Testis (tissue), 3 donors: ENCODE measurements around the gene PFKP. TPM values are rescaled to one million over a fixed set of nuclear protein-coding genes. Genes with fewer than 3 reads are reported as not detected.

Experiments used
- DNase-seq: peaks from one replicate; pipeline ENCODE4 v3.0.0-alpha.2; 2019
- H3K27ac ChIP-seq, 2 donors: fragments of 200-600 bp; sonication (generic); one replicate each; pipeline ENCODE4 v1.5.1; 2019
- H3K27me3 ChIP-seq: fragments of 200-600 bp; sonication (generic); one replicate; pipeline ENCODE4 v1.5.1; 2019
- H3K36me3 ChIP-seq: fragments of 200-600 bp; sonication (generic); one replicate; pipeline ENCODE4 v1.5.1; 2017; ENCODE audit warnings: low read depth; ENCODE audit errors: missing control alignments
- H3K4me1 ChIP-seq: fragments of 200-600 bp; sonication (generic); one replicate; pipeline ENCODE4 v1.5.1; 2019
- H3K4me3 ChIP-seq, 2 donors: fragments of 200-600 bp; sonication (generic); one replicate each; pipeline ENCODE4 v1.5.1; 2017 to 2019
- H3K9me3 ChIP-seq: fragments of 200-600 bp; sonication (generic); one replicate; pipeline ENCODE4 v1.5.1; 2017
- POLR2A ChIP-seq: fragments of 450-650 bp; IDR thresholded peaks from one replicate; pipeline ENCODE4 v1.6.1; 2017; ENCODE audit warnings: antibody characterized with exemption, mild to moderate bottlenecking, moderate library complexity
- WGBS, 2 donors: methylation state at CpG; one replicate each; pipeline ENCODE4 v1.1.5; 2018; 5-methylcytosine and 5-hydroxymethylcytosine counted together
- intact Hi-C: fragments of 100-400 bp; cut with DNase I; formaldehyde crosslinking; loops from one replicate; pipeline ENCODE4 v1.15.1; 2023; ENCODE audit warnings: low total_unique reads
- polyA plus RNA-seq: library from polyadenylated mRNA; stranded (reverse); fragments of 350-450 nt; fragmentation: Illumina TruSeq; extraction: RNeasy Lipid Tissue Mini Kit (QIAGEN cat#74804); gene quantifications from one replicate; pipeline ENCODE4 v1.2.3, GENCODE V29; 2014; ENCODE audit warnings: low read depth, low replicate concordance; ENCODE audit not compliant: insufficient read depth
- total RNA-seq, 2 donors: library from RNA; depleted of rRNA; stranded (reverse); fragments of >200 nt; gene quantifications; one replicate each; pipeline ENCODE4 v1.2.3, GENCODE V29; 2016
- TF ChIP-seq, protein P1 (sequence below), 3 experiments: fragments of 450-650 bp in 2 of 3; fragments of 200-600 bp in 1 of 3; sonication (generic) in 1 of 3; IDR thresholded peaks; one replicate each; pipeline ENCODE4 v1.5.1; 2016 to 2019; ENCODE audit warnings: antibody characterized with exemption in 3 of 3, mild to moderate bottlenecking in 2 of 3, moderate library complexity in 1 of 3

Gene PFKP
- total and polyA plus RNA-seq, 3 donors from 2014 or later = 134 to 447 (median 186) TPM

DNA sequence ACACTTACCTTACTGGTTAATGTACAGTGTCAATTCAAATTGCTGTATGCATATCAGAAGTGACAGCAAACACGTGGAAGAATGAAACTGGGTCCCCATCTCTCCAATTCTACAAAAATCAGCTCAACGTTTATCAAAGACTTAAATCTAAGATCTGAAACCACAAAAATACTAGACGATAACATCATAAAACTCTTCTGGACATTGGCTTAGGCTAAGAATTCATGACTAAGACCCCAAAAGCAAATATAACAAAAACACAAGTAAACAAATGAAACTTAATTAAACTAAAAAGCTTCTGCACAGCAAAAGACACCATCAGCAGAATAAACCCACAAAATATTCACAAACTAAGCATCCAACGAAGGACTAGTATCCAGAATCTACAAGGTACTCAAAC lies 35.9 kb upstream of the PFKP start:
- no peaks in the 10 kb centered on the region for H3K36me3 ChIP-seq
- TF ChIP-seq, protein P1, sequence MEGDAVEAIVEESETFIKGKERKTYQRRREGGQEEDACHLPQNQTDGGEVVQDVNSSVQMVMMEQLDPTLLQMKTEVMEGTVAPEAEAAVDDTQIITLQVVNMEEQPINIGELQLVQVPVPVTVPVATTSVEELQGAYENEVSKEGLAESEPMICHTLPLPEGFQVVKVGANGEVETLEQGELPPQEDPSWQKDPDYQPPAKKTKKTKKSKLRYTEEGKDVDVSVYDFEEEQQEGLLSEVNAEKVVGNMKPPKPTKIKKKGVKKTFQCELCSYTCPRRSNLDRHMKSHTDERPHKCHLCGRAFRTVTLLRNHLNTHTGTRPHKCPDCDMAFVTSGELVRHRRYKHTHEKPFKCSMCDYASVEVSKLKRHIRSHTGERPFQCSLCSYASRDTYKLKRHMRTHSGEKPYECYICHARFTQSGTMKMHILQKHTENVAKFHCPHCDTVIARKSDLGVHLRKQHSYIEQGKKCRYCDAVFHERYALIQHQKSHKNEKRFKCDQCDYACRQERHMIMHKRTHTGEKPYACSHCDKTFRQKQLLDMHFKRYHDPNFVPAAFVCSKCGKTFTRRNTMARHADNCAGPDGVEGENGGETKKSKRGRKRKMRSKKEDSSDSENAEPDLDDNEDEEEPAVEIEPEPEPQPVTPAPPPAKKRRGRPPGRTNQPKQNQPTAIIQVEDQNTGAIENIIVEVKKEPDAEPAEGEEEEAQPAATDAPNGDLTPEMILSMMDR (IDR thresholded peaks at IDR 0.05) = no peak
- no peak for TF ChIP-seq POLR2A
- H3K9me3 ChIP-seq = no peaks in the 10 kb centered on the region
- no peak for DNase-seq
- no peaks in the 10 kb centered on the region for H3K4me1 ChIP-seq
- no peaks in the 10 kb centered on the region for H3K27me3 ChIP-seq
- H3K4me3 ChIP-seq = no peak overlapping the region
- 69 to 86% methylated on average over 4 of the region's 4 CpGs for WGBS, 2 donors
- no peak overlapping the region for H3K27ac ChIP-seq
- intact Hi-C loops = no loop called here

DNA sequence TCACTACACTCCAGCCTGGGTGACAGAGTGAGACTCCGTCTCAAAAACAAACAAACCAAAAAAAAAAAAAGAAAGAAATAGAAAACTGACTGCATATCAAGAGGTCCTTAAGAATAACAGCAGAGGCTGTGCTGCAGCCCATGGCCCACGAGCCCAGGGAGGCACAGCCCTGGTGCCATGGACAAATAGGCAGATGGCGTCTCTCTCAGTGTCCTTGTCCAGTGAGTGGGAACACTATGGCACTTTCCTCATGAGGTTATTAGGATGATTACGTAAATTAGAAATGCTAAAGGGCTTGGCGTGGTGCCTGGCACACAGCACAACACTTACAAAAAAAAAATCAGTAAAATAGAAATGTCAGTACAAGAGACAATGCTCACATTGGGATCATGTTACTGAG lies 33.4 kb upstream of the PFKP start:
- intact Hi-C loops = no loop called here
- Histone ChIP-seq H3K9me3 (no peaks in the 10 kb centered on the region), H3K27ac (no peak overlapping the region), H3K36me3 (no peaks in the 10 kb centered on the region), H3K27me3 (no peaks in the 10 kb centered on the region), H3K4me3 (no peak overlapping the region), H3K4me1 (no peaks in the 10 kb centered on the region)
- 73 to 87% methylated on average over 5 of the region's 5 CpGs for WGBS, 2 donors
- DNase-seq = no peak
- TF ChIP-seq, protein P1 (IDR thresholded peaks at IDR 0.05) = no peak
- TF ChIP-seq POLR2A = no peak

DNA sequence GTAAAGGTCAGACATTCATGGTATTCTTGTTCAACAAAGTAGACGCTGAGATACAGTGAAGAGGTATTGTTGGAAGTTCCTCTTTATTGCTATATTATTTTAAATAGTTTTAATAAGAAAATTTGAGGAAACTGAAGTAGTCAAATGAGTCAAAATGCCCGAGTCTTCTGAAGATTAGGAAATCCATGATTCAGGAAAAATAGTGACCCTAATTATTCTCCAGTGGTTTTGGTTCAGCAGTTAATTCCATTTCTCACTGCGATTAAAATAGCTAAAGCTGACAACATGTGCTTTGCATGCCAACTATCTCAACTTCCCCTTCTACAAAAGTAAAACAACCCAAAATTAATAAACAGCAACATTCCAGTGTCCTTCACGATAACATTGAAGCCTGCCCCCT lies 32.7 kb upstream of the PFKP start:
- Histone ChIP-seq H3K27ac (no peak overlapping the region), H3K9me3 (no peaks in the 10 kb centered on the region), H3K27me3 (no peaks in the 10 kb centered on the region), H3K36me3 (no peaks in the 10 kb centered on the region), H3K4me3 (no peak overlapping the region), H3K4me1 (no peaks in the 10 kb centered on the region)
- 60 to 80% methylated on average over 4 of the region's 4 CpGs for WGBS, 2 donors
- intact Hi-C loops = no loop called here
- TF ChIP-seq, protein P1 (IDR thresholded peaks at IDR 0.05) = no peak
- TF ChIP-seq POLR2A = no peak
- DNase-seq = no peak

DNA sequence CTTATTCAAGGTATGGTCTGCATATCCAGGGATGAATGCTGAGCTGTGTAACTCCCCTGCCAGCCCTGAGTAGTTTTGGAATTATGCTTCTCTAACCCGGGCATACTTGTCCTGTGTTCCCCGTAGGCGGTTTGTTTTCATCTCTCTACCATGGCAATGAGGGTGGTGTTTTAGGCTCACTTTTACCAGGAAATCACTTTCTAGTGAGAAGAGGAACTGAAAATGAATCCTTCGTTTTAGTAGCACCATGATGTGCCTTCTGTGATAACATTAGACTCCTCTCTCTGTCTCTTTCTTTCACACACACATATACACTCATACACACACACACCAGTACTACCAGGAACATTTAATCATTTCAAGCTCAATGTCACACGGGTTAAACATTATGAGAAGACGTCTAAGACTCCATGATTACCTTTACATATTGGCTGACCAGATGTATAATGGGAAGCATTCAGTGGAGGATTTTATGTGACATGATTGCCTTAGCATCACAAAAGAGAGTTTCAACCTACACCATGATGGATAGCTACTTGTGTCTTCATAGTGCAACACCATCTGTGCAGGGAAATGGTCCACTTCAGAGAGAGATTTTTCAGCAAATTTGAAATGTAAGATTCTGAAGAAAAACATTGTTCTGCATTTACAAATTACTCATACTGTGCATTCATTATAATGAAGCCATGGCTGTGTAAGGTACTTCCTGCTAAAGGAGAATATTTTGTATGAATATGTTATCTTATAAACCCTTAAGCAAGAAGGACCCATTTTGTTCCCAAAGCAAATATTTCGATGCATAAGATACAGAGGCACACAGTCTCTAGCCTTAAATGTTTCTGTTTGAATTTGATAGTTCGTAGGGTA lies 31.0 kb upstream of the PFKP start:
- Histone ChIP-seq H3K4me3 (no peak overlapping the region), H3K27me3 (no peaks in the 10 kb centered on the region), H3K36me3 (no peaks in the 10 kb centered on the region), H3K4me1 (no peaks in the 10 kb centered on the region), H3K9me3 (no peaks in the 10 kb centered on the region), H3K27ac (no peak overlapping the region)
- DNase-seq = no peak
- intact Hi-C loops = no loop called here
- TF ChIP-seq POLR2A = no peak
- TF ChIP-seq, protein P1 (IDR thresholded peaks at IDR 0.05) = no peak
- WGBS, 2 donors = 79 to 80% methylated on average over 8 of the region's 8 CpGs

DNA sequence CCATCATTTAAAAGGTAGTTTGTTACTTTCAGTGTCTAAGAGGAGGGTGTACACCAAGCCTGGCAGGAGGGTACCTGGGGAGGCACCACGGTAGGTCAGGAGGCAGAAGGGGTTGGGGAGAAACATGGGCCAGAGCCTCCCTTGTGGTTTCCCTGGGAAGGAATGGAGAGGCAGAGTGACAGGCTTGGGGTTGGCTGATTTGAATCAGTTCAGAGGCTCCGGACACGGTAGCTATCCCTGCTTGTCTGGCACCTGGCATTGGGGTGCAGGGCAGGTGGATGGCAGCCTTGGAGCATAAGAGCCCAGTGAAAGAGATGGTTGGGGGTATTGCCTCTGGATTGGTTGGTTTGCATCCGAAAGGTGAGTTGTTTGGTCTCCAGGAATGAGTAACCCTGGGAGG lies 30.2 kb upstream of the PFKP start:
- DNase-seq = no peak
- Histone ChIP-seq H3K9me3 (no peaks in the 10 kb centered on the region), H3K4me3 (no peak overlapping the region), H3K36me3 (no peaks in the 10 kb centered on the region), H3K27ac (no peak overlapping the region), H3K4me1 (no peaks in the 10 kb centered on the region), H3K27me3 (no peaks in the 10 kb centered on the region)
- no peak for TF ChIP-seq POLR2A
- TF ChIP-seq, protein P1 (IDR thresholded peaks at IDR 0.05) = no peak
- 86 to 92% methylated on average over 4 of the region's 4 CpGs for WGBS, 2 donors
- intact Hi-C loops = no loop called here
